ENCODE measurements around the gene ALCAM. TPM values are rescaled to one million over a fixed set of nuclear protein-coding genes. Genes with fewer than 3 reads are reported as not detected.

Gene ALCAM
- total RNA-seq, 1 experiment from 2014 or later, result 32.3 TPM

DNA sequence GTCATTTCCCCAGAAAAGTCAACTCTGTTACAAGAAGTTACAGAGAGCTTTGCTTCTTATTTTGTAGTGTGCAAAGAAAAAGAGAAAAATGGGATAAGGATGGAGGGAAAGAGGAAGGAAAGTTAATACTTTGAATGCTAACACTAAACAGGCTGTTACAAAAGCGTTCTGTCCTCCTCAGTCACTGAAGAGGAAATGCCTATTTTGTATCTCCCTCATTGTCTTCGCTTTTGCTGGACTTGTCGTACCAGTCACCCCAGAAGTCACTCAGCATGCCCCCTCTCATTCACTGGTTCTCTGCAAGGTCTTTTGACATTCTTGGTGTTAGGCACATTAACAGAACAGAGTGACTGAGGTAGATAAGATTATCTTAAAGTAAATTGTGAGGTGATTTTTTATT is 129.6 kb downstream of the ALCAM start:
- no TSS peak for BruUV-seq (replicated peaks)
- no peak overlapping the region for H3K4me3 ChIP-seq (ENCODE audit: low read depth in 2 of 2, low read length in 2 of 2)
- H3K36me3 ChIP-seq (ENCODE audit: control insufficient read depth, insufficient read depth, low read length), result no peaks in the 10 kb centered on the region
- ChIA-PET CTCF (no interaction called here), POLR2A (no interaction called here)
- H3K27ac ChIP-seq (ENCODE audit: low read length), result no peak overlapping the region
- in situ Hi-C loops (cut with HindIII; ENCODE audit: low pct_unique_long_range_greater_than_20kb, low sequenced_read_pairs), result no loop called here
- no peaks in the 10 kb centered on the region for H3K9me3 ChIP-seq (ENCODE audit: control insufficient read depth, insufficient read depth, low read depth, low read length)
- H3K27me3 ChIP-seq (ENCODE audit: control insufficient read depth, insufficient read depth, low read length), result no peaks in the 10 kb centered on the region
- ATAC-seq (no peak), DNase-seq (ENCODE audit: low read depth, low spot score) (no peak)
- TF ChIP-seq POLR2AphosphoS5 (IDR thresholded peaks at IDR 0.05; ENCODE audit: low read depth, low read length) (no peak), SIN3A (IDR thresholded peaks at IDR 0.05; ENCODE audit: borderline replicate concordance, insufficient read depth, low read depth, low read length) (no peak), TCF7L2 (IDR thresholded peaks at IDR 0.05; ENCODE audit: low read depth, low read length) (no peak)
- TF ChIP-seq, protein P1, sequence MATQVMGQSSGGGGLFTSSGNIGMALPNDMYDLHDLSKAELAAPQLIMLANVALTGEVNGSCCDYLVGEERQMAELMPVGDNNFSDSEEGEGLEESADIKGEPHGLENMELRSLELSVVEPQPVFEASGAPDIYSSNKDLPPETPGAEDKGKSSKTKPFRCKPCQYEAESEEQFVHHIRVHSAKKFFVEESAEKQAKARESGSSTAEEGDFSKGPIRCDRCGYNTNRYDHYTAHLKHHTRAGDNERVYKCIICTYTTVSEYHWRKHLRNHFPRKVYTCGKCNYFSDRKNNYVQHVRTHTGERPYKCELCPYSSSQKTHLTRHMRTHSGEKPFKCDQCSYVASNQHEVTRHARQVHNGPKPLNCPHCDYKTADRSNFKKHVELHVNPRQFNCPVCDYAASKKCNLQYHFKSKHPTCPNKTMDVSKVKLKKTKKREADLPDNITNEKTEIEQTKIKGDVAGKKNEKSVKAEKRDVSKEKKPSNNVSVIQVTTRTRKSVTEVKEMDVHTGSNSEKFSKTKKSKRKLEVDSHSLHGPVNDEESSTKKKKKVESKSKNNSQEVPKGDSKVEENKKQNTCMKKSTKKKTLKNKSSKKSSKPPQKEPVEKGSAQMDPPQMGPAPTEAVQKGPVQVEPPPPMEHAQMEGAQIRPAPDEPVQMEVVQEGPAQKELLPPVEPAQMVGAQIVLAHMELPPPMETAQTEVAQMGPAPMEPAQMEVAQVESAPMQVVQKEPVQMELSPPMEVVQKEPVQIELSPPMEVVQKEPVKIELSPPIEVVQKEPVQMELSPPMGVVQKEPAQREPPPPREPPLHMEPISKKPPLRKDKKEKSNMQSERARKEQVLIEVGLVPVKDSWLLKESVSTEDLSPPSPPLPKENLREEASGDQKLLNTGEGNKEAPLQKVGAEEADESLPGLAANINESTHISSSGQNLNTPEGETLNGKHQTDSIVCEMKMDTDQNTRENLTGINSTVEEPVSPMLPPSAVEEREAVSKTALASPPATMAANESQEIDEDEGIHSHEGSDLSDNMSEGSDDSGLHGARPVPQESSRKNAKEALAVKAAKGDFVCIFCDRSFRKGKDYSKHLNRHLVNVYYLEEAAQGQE (IDR thresholded peaks at IDR 0.05; ENCODE audit: insufficient read depth in 1 of 2, low read depth in 2 of 2, low read length in 1 of 2), result no peak
- TF ChIP-seq, protein P2, sequence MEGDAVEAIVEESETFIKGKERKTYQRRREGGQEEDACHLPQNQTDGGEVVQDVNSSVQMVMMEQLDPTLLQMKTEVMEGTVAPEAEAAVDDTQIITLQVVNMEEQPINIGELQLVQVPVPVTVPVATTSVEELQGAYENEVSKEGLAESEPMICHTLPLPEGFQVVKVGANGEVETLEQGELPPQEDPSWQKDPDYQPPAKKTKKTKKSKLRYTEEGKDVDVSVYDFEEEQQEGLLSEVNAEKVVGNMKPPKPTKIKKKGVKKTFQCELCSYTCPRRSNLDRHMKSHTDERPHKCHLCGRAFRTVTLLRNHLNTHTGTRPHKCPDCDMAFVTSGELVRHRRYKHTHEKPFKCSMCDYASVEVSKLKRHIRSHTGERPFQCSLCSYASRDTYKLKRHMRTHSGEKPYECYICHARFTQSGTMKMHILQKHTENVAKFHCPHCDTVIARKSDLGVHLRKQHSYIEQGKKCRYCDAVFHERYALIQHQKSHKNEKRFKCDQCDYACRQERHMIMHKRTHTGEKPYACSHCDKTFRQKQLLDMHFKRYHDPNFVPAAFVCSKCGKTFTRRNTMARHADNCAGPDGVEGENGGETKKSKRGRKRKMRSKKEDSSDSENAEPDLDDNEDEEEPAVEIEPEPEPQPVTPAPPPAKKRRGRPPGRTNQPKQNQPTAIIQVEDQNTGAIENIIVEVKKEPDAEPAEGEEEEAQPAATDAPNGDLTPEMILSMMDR (IDR thresholded peaks at IDR 0.05), result no peak
- intact Hi-C loops (cut with micrococcal nuclease; ENCODE audit: unreplicated experiment), result no loop called here
- H3K4me1 ChIP-seq (ENCODE audit: control insufficient read depth, insufficient read depth, low read length), result no peaks in the 10 kb centered on the region

DNA sequence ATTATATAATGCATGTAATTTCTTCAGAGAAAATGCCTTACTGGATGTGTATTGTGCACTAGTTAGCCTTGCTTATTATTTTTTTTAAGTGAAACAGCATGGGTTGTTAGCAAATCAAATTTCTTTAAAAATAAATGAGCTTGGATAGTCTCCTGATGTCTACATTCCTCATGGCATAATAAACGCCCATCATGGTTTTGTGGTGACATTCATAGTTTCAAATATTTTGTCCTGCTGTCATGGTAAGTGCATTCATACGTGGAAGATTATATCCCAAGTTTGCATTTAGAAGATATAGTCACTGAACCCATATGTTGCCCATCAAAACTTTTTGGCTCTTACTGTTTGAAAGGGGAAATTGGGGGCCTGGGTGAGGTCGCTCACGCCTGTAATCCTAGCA is 130.7 kb downstream of the ALCAM start:
- H3K9me3 ChIP-seq (ENCODE audit: control insufficient read depth, insufficient read depth, low read depth, low read length), result no peaks in the 10 kb centered on the region
- ATAC-seq, result no peak
- in situ Hi-C loops (cut with HindIII; ENCODE audit: low pct_unique_long_range_greater_than_20kb, low sequenced_read_pairs) (no loop called here), intact Hi-C loops (cut with micrococcal nuclease; ENCODE audit: unreplicated experiment) (no loop called here)
- H3K27me3 ChIP-seq (ENCODE audit: control insufficient read depth, insufficient read depth, low read length), result no peaks in the 10 kb centered on the region
- no peak for DNase-seq (ENCODE audit: low read depth, low spot score)
- H3K4me3 ChIP-seq (ENCODE audit: low read depth in 2 of 2, low read length in 2 of 2), result no peak overlapping the region
- no peaks in the 10 kb centered on the region for H3K36me3 ChIP-seq (ENCODE audit: control insufficient read depth, insufficient read depth, low read length)
- POLR2A ChIA-PET, result no interaction called here
- H3K4me1 ChIP-seq (ENCODE audit: control insufficient read depth, insufficient read depth, low read length), result no peaks in the 10 kb centered on the region
- no TSS peak for BruUV-seq (replicated peaks)
- CTCF ChIA-PET, result no interaction called here
- TF ChIP-seq TCF7L2 (IDR thresholded peaks at IDR 0.05; ENCODE audit: low read depth, low read length) (no peak), POLR2AphosphoS5 (IDR thresholded peaks at IDR 0.05; ENCODE audit: low read depth, low read length) (no peak), SIN3A (IDR thresholded peaks at IDR 0.05; ENCODE audit: borderline replicate concordance, insufficient read depth, low read depth, low read length) (no peak)
- TF ChIP-seq, protein P1 (IDR thresholded peaks at IDR 0.05; ENCODE audit: insufficient read depth in 1 of 2, low read depth in 2 of 2, low read length in 1 of 2), result no peak
- TF ChIP-seq, protein P2 (IDR thresholded peaks at IDR 0.05), result no peak
- H3K27ac ChIP-seq (ENCODE audit: low read length), result no peak overlapping the region

Measured in Panc1 (cell line).